Tibial nerve (tissue), 4 donors: ENCODE data around the gene SLCO3A1. TPM values are rescaled to one million over a fixed set of nuclear protein-coding genes. Genes with fewer than 3 reads are reported as not detected.

Source experiments
- DNase-seq, 2 donors: peaks; one replicate each; pipeline ENCODE4 v3.0.0-alpha.2; 2019; ENCODE audit warnings: low spot score in 2 of 2
- H3K27ac ChIP-seq, 4 donors: fragments of 200-600 bp; sonication (generic) in 3 of 4; one replicate each; pipeline ENCODE4 v1.5.1; 2017 to 2019; ENCODE audit warnings: mild to moderate bottlenecking in 1 of 4
- H3K27me3 ChIP-seq, 2 donors: fragments of 200-600 bp; sonication (generic) in 1 of 2; one replicate each; pipeline versions ENCODE4 v1.5.1 to v1.6.0; 2017 to 2019
- H3K36me3 ChIP-seq, 3 donors: fragments of 200-600 bp; sonication (generic); one replicate each; pipeline ENCODE4 v1.5.1; 2018 to 2019
- H3K4me1 ChIP-seq, 4 donors: fragments of 200-600 bp; sonication (generic) in 3 of 4; one replicate each; pipeline ENCODE4 v1.5.1; 2017 to 2019
- H3K4me3 ChIP-seq, 4 donors: fragments of 200-600 bp; sonication (generic) in 3 of 4; one replicate each; pipeline ENCODE4 v1.5.1; 2017 to 2019; ENCODE audit warnings: mild to moderate bottlenecking in 1 of 4, moderate library complexity in 1 of 4
- H3K9me3 ChIP-seq, 4 donors: fragments of 200-600 bp; sonication (generic) in 3 of 4; one replicate each; pipeline ENCODE4 v1.5.1; 2017 to 2019
- EP300 ChIP-seq, 2 donors: sonication (generic); formaldehyde crosslinking; IDR thresholded peaks; one replicate each; pipeline ENCODE4 v1.6.1; 2017; ENCODE audit warnings: antibody characterized with exemption in 2 of 2, mild to moderate bottlenecking in 1 of 2
- POLR2A ChIP-seq, 2 donors: fragments of 450-650 bp; IDR thresholded peaks; one replicate each; pipeline ENCODE4 v1.6.1; 2017; ENCODE audit warnings: antibody characterized with exemption in 2 of 2, mild to moderate bottlenecking in 2 of 2, moderate library complexity in 2 of 2
- WGBS, 2 donors: methylation state at CpG; one replicate each; pipeline ENCODE4 v1.1.5; 2018; 5-methylcytosine and 5-hydroxymethylcytosine counted together
- total RNA-seq, 4 donors: library from RNA; depleted of rRNA; stranded (reverse); fragments of >200 nt; gene quantifications; one replicate each; pipeline ENCODE4 v1.1.0, GENCODE V29; 2016
- TF ChIP-seq, protein P1 (sequence below), 5 experiments: fragments of 200-600 bp in 3 of 5; fragments of 450-650 bp in 2 of 5; sonication (generic) in 3 of 5; IDR thresholded peaks; one replicate each; pipeline ENCODE4 v1.5.1; 2016 to 2019; ENCODE audit warnings: antibody characterized with exemption in 5 of 5, mild to moderate bottlenecking in 3 of 5, moderate library complexity in 2 of 5

SLCO3A1 gene
- total RNA-seq, 4 donors from 2014 or later, result 13.8 to 20.2 (median 14.3) TPM

DNA sequence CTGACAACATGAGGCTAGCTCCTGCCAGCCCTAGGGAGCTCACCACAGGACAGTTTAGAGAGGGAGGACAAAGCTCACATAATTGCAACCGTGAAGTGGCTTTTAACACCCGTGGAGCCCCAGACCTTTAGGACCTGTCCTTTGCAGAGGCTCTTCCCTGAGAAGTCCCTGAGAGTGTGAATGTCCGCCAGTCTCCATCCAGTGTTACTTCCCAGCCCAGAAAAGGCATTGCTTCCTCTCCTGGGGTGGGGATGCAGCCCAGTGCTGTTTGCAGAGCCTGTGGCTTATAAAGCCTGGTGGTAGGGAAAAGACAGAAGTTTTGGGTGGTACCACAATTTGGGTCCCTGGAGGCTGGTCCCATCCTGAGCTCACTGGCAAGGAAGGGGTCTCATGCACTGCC, 182.0 kb downstream of the SLCO3A1 start:
- Histone ChIP-seq H3K36me3 (no peaks in the 10 kb centered on the region), H3K4me1 (peaks cover 0 to 11% (median 0%) of the 10 kb centered on the region in 4 donors), H3K27me3 (no peaks in the 10 kb centered on the region), H3K27ac (no peak overlapping the region), H3K9me3 (peaks cover 0 to 4% (median 0%) of the 10 kb centered on the region in 4 donors), H3K4me3 (no peak overlapping the region)
- WGBS, 2 donors, result 38 to 41% methylated on average over 3 of the region's 3 CpGs
- DNase-seq, result no peak
- TF ChIP-seq, protein P1, sequence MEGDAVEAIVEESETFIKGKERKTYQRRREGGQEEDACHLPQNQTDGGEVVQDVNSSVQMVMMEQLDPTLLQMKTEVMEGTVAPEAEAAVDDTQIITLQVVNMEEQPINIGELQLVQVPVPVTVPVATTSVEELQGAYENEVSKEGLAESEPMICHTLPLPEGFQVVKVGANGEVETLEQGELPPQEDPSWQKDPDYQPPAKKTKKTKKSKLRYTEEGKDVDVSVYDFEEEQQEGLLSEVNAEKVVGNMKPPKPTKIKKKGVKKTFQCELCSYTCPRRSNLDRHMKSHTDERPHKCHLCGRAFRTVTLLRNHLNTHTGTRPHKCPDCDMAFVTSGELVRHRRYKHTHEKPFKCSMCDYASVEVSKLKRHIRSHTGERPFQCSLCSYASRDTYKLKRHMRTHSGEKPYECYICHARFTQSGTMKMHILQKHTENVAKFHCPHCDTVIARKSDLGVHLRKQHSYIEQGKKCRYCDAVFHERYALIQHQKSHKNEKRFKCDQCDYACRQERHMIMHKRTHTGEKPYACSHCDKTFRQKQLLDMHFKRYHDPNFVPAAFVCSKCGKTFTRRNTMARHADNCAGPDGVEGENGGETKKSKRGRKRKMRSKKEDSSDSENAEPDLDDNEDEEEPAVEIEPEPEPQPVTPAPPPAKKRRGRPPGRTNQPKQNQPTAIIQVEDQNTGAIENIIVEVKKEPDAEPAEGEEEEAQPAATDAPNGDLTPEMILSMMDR (IDR thresholded peaks at IDR 0.05), result no peak
- TF ChIP-seq POLR2A (IDR thresholded peaks at IDR 0.05) (no peak), EP300 (IDR thresholded peaks at IDR 0.05) (no peak)

DNA sequence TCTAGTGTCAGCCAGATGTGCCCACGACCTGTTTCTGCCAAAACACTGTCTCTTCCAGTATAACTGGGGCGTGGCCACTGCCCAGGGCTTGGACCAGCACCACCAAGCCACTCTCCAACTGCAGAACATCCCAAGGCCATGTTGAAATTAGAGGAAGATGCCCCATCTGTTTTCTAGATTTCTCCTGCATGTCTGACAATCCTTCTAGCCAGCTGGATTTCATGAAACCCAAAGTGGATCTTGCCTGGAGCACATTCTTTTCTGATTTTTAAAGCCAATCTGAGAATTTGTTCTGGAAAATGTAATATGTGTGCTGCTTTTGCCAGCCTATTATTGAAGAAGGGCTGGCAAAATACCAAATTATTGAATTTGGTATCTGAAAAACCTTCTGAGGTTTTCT, 182.5 kb downstream of the SLCO3A1 start:
- no peak overlapping the region for H3K4me3 ChIP-seq
- 48 to 64% methylated on average over 2 of the region's 2 CpGs for WGBS, 2 donors
- H3K4me1 ChIP-seq, result peaks cover 0 to 8% (median 0%) of the 10 kb centered on the region in 4 donors
- H3K27me3 ChIP-seq, result no peaks in the 10 kb centered on the region
- TF ChIP-seq, protein P1 (IDR thresholded peaks at IDR 0.05), result no peak
- TF ChIP-seq EP300 (IDR thresholded peaks at IDR 0.05), result no peak
- TF ChIP-seq POLR2A (IDR thresholded peaks at IDR 0.05), result no peak
- DNase-seq, result no peak
- peaks cover 0 to 4% (median 0%) of the 10 kb centered on the region in 4 donors for H3K9me3 ChIP-seq
- H3K27ac ChIP-seq, result no peak overlapping the region
- H3K36me3 ChIP-seq, result no peaks in the 10 kb centered on the region

DNA sequence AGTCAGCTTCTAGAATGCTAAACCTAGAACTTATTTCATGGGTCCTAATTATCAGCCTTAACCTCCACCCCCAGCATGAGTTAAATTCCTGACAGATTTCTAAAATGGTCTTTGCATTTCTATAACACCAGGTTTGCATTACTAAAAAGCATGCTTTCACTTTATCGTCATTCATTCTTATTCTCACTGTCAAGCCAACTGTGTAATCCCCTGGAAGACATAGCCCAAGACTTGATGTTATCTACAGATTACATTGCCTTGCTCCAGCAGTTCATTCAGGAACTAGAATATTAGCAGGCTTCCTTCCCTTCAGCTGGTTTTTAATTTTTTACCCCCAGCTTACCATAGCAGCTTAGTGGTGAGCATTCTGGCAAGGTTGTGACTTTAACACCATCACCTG, 184.0 kb downstream of the SLCO3A1 start:
- Histone ChIP-seq H3K4me3 (no peak overlapping the region), H3K27ac (no peak overlapping the region), H3K27me3 (no peaks in the 10 kb centered on the region), H3K9me3 (peaks cover 0 to 4% (median 0%) of the 10 kb centered on the region in 4 donors), H3K36me3 (no peaks in the 10 kb centered on the region), H3K4me1 (peaks cover 0 to 8% (median 0%) of the 10 kb centered on the region in 4 donors)
- WGBS, 2 donors, result 63 to 91% methylated on average over 1 of the region's 1 CpG
- TF ChIP-seq POLR2A (IDR thresholded peaks at IDR 0.05), result no peak
- TF ChIP-seq, protein P1 (IDR thresholded peaks at IDR 0.05), result no peak
- no peak for DNase-seq

DNA sequence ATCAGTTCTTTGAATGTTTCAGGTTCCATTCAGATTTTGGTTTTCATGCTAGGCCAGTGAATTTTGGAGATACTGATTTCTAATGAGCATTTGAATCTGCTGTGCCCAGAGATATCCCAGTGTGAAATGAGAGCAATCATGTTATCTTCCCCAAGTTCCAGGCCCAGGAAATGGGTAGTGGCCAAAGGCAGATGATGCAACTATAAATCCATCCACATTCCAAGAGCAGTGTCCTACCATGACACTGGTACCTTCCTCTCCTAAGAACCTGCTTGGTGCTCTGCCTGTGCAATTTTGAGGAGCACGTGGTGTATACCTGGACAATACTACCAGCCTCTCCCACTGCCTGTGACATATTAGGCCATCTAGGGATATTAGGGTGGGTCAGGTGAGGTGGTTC, 186.8 kb downstream of the SLCO3A1 start:
- 73 to 90% methylated on average over 1 of the region's 1 CpG for WGBS, 2 donors
- no peak for DNase-seq
- Histone ChIP-seq H3K4me3 (no peak overlapping the region), H3K4me1 (no peaks in the 10 kb centered on the region), H3K9me3 (peaks cover 0 to 4% (median 0%) of the 10 kb centered on the region in 4 donors), H3K36me3 (no peaks in the 10 kb centered on the region), H3K27ac (no peak overlapping the region), H3K27me3 (no peaks in the 10 kb centered on the region)
- TF ChIP-seq POLR2A (IDR thresholded peaks at IDR 0.05) (no peak), EP300 (IDR thresholded peaks at IDR 0.05) (no peak)
- TF ChIP-seq, protein P1 (IDR thresholded peaks at IDR 0.05), result no peak

DNA sequence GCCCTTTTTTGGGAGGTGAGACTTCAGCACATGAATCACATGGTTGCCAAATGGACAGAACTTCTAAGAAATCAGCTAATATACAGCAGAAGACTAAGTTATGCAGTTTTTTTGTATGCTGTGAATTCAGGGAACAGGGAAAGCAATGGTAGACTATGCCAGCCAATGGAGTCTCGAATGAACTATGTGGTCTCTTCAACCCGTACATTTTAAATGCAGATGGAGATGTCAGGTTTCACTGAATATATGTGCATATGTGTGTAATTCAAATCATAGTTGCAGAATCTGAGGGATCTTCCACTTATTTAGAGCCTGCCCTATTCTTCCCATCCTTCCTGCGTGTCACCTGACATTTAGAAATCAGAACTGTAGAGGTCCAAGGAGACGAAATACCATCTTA, 187.9 kb downstream of the SLCO3A1 start:
- no peaks in the 10 kb centered on the region for H3K27me3 ChIP-seq
- H3K36me3 ChIP-seq, result no peaks in the 10 kb centered on the region
- peaks cover 0 to 4% (median 0%) of the 10 kb centered on the region in 4 donors for H3K9me3 ChIP-seq
- TF ChIP-seq, protein P1 (IDR thresholded peaks at IDR 0.05), result no peak
- TF ChIP-seq EP300 (IDR thresholded peaks at IDR 0.05), result no peak
- WGBS, 2 donors, result 91 to 95% methylated on average over 4 of the region's 4 CpGs
- no peak overlapping the region for H3K4me3 ChIP-seq
- DNase-seq, result no peak
- H3K27ac ChIP-seq, result no peak overlapping the region
- H3K4me1 ChIP-seq, result no peaks in the 10 kb centered on the region
